Muscle layer of colon (tissue), 2 donors: ENCODE results near the gene CCDC92.

Experiments used
- H3K27ac ChIP-seq: one replicate; pipeline ENCODE4 v1.7.0; 2013; ENCODE audit warnings: low read depth, mild to moderate bottlenecking, low read length, moderate library complexity
- H3K27me3 ChIP-seq, 2 donors: one replicate each; pipeline ENCODE4 v1.7.0; 2013; ENCODE audit warnings: low read length in 2 of 2, mild to moderate bottlenecking in 2 of 2; ENCODE audit not compliant: insufficient read depth in 2 of 2, control insufficient read depth in 1 of 2
- H3K36me3 ChIP-seq: one replicate; pipeline ENCODE4 v1.7.0; 2013; ENCODE audit warnings: mild to moderate bottlenecking, low read length; ENCODE audit not compliant: insufficient read depth
- H3K4me1 ChIP-seq: one replicate; pipeline ENCODE4 v1.7.0; 2013; ENCODE audit warnings: mild to moderate bottlenecking, low read length; ENCODE audit not compliant: insufficient read depth
- H3K4me3 ChIP-seq, 2 donors: one replicate each; pipeline ENCODE4 v1.7.0; 2013; ENCODE audit warnings: low read length in 2 of 2, low read depth in 1 of 2, mild to moderate bottlenecking in 1 of 2, moderate library complexity in 1 of 2
- H3K9ac ChIP-seq: one replicate; pipeline ENCODE4 v1.7.0; 2013; ENCODE audit warnings: low read length
- H3K9me3 ChIP-seq: one replicate; pipeline ENCODE4 v1.7.0; 2013; ENCODE audit warnings: mild to moderate bottlenecking, low read length
- donor health status: abdominal sarcoma.
- donor health status: Adenocarcinoma of cecum.

CCDC92 gene

DNA sequence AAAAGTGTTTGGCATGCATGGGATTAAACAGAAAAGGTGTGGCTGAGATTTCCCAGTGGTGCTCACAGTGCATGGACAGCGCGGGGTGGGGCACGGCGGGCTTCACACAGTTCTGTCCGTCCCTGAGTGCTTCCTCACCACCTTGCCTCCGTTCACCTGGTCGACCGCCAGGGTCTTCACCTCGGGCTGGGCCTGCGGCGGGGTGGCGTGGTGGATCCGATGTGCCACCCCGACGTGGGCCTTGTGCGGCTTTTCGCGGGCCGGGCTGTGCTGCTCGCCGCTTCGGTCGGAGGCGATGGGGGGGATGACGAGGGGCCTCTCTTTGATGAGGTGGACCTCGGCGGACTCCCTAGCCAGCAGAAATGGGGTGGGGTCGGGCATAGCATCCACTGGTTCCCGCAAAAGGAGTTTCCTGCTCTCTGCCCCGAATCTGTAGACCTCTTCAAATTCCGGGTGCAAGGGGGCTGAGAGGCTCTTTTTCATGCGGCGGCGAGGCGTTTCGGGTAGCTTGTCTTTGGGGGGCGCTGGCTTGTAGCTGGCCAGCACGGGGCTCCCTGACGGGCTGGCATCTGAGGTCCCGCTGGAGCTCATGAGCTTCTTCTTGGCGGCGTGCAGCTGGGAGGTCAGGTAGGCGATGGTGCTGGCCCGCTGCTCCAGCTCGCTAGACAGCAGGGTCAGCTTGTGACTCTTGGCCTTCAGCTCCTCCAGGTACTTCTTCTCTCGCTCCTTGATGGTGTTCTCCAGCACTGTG is 35.5 kb downstream of the CCDC92 start:
- H3K9ac ChIP-seq, result no peak overlapping the region
- no peaks in the 10 kb centered on the region for H3K27me3 ChIP-seq
- no peaks in the 10 kb centered on the region for H3K4me1 ChIP-seq
- H3K9me3 ChIP-seq, result no peaks in the 10 kb centered on the region
- no peak overlapping the region for H3K27ac ChIP-seq
- H3K36me3 ChIP-seq, result peaks cover 26% of the 10 kb centered on the region
- H3K4me3 ChIP-seq, result no peak overlapping the region

DNA sequence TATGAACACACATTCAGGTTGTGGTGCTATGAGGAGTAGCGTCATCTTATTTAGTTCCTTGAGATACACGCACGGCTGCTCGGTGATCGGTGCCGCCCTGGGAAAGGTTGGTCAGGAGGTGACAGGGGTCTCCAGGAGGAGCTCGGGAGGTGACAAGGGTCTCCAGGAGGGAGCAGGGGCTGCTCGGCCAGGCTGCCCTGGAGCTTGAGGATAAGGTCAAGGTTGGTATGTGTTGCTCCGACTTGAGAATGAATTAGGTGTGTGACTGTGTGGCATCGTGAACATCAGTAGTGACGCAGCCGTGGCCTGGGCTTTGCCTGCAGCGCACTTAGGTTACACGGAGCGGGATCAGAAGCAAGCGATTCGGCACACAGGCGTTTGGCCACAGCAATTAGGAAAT is 36.2 kb downstream of the CCDC92 start:
- Histone ChIP-seq H3K9ac (no peak overlapping the region), H3K9me3 (no peaks in the 10 kb centered on the region), H3K4me3 (no peak overlapping the region), H3K27ac (no peak overlapping the region), H3K4me1 (no peaks in the 10 kb centered on the region), H3K27me3 (no peaks in the 10 kb centered on the region), H3K36me3 (peaks cover 20% of the 10 kb centered on the region)

DNA sequence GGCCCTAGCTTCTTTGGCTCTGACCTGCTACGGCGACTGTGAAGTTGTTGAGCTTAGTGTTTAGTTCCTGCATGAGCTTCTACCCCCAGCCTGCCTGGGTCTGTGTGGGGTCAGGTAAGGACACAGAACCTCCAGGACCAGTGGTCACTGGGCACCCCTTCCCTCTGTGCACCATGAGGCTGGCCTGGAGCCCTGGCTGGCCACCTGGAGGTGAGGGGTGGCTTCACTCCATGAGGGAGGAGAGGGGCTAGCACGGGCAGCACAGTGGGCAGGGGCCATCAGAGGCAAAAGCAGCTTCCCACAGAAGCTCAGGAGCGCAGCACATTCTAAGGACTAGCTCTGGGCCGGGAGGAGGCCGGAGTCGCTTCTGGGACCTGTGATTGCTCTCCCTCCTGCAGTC is 36.7 kb downstream of the CCDC92 start:
- no peaks in the 10 kb centered on the region for H3K9me3 ChIP-seq
- H3K27me3 ChIP-seq, result no peaks in the 10 kb centered on the region
- no peak overlapping the region for H3K9ac ChIP-seq
- H3K4me1 ChIP-seq, result no peaks in the 10 kb centered on the region
- H3K4me3 ChIP-seq, result no peak overlapping the region
- peaks cover 15% of the 10 kb centered on the region for H3K36me3 ChIP-seq
- no peak overlapping the region for H3K27ac ChIP-seq

- Histone ChIP-seq H3K4me1 (no peaks in the 10 kb centered on the region), H3K36me3 (peaks cover 9% of the 10 kb centered on the region), H3K27ac (no peak overlapping the region), H3K9ac (no peak overlapping the region), H3K27me3 (no peaks in the 10 kb centered on the region), H3K9me3 (no peaks in the 10 kb centered on the region), H3K4me3 (no peak overlapping the region)
Observed at GRCh38 chr12:123934829-123935228, 37.8 kb downstream of the CCDC92 start.

GRCh38 chr12:123934016-123934620 is 38.5 kb downstream of the CCDC92 start:
- Histone ChIP-seq H3K9ac (no peak overlapping the region), H3K36me3 (peaks cover 9% of the 10 kb centered on the region), H3K4me3 (no peak overlapping the region), H3K4me1 (no peaks in the 10 kb centered on the region), H3K9me3 (no peaks in the 10 kb centered on the region), H3K27ac (no peak overlapping the region), H3K27me3 (no peaks in the 10 kb centered on the region)

DNA sequence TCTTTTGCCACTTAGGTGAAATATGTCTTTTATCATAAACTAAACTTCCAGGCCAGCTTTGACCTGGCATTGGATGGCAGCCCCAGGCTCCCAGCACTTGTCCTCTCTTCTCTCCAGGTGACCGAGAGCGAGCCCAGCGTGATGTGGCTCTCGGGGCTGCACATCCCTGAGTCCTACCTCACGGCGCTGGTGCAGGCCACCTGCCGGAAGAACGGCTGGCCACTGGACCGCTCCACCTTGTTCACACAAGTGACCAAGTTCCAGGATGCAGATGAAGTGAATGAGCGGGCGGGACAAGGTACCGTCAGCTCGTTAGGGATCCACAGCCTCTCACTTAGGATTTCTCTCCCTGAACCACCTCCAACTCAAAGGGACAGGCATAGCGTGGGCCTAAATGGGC is 39.4 kb downstream of the CCDC92 start:
- Histone ChIP-seq H3K27me3 (no peaks in the 10 kb centered on the region), H3K9me3 (no peaks in the 10 kb centered on the region), H3K4me1 (no peaks in the 10 kb centered on the region), H3K9ac (no peak overlapping the region), H3K36me3 (peaks cover 9% of the 10 kb centered on the region), H3K4me3 (no peak overlapping the region), H3K27ac (no peak overlapping the region)

DNA sequence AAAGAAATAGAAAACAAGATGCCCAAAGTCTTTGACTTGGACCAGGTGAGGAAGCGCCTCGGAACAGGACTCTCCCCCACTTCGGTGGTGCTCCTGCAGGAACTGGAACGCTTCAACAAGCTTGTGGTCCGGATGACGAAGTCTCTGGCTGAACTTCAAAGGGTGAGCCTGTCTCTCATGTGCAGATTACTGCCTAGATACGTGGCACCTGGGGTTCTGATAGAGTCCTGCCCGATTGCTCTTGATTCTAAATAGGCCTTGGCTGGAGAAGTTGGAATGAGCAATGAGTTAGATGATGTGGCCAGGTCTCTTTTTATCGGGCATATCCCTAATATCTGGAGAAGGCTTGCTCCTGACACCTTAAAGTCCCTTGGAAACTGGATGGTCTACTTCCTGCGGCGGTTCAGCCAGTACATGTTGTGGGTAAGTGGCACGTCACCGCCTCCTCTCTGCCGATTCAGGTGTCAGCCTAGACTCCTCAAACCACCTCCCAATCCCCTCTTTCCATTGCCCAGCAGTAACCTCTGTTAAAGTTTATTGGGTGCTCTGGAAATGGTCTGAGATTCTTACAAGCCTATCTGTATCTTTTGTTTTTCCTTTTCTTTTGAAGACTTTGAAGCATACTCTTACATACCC is 40.8 kb downstream of the CCDC92 start:
- Histone ChIP-seq H3K4me1 (no peaks in the 10 kb centered on the region), H3K9me3 (no peaks in the 10 kb centered on the region), H3K27me3 (no peaks in the 10 kb centered on the region), H3K9ac (no peak overlapping the region), H3K4me3 (no peak overlapping the region), H3K27ac (no peak overlapping the region), H3K36me3 (peaks cover 9% of the 10 kb centered on the region)

DNA sequence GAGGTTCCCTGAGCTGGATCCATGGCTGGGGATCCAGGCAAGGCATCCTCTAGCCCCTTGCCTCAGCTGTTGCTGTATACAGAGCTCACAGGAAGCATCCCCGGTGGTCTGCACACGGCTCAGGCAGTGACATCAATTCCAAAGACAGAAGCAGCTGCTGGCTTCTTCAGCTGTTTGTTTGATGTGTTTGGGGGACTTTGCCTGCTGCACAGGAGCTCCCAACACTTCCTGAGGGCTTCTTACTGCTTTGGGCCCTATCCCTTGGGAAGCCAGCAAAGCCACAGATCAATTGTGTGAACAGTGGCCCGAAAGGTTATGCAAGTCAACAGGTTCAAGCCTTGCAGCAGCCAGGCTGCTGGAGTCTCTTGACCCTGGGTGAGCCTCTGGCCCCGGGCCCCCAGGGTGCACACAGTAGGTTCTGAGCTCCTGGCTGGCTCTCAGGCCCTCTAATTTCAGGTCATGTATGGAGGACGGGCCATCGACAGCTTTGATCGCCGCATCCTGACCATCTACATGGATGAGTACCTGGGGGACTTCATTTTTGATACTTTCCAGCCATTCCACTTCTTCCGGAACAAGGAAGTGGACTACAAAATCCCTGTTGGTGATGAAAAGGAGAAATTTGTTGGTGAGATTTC is 42.6 kb downstream of the CCDC92 start:
- no peaks in the 10 kb centered on the region for H3K27me3 ChIP-seq
- H3K9ac ChIP-seq, result no peak overlapping the region
- H3K4me1 ChIP-seq, result no peaks in the 10 kb centered on the region
- H3K36me3 ChIP-seq, result no peaks in the 10 kb centered on the region
- no peak overlapping the region for H3K4me3 ChIP-seq
- H3K27ac ChIP-seq, result no peak overlapping the region
- no peaks in the 10 kb centered on the region for H3K9me3 ChIP-seq

DNA sequence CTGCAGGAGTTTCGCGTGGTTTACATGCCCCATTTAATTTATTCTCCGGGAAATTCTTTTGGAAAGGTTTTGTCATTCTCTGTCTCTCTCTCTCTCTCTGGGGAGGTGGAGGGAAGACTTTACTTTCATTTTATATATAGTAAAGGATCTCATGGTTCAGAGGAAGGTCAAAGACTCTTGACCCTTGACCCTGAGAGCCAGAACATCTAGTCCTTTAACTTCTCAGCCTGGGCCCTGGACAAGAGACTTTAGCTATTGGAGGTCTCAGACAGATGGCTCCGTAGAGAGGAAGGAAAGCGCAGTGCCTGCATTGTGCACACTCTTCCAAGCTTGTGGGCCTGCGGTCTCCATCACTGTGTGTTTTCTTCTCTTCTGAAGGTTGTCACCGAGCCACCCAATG is 43.7 kb downstream of the CCDC92 start:
- Histone ChIP-seq H3K27me3 (no peaks in the 10 kb centered on the region), H3K9me3 (no peaks in the 10 kb centered on the region), H3K4me1 (no peaks in the 10 kb centered on the region), H3K36me3 (no peaks in the 10 kb centered on the region), H3K9ac (no peak overlapping the region), H3K4me3 (no peak overlapping the region), H3K27ac (no peak overlapping the region)

GRCh38 chr12:123928274-123928865 is 44.3 kb downstream of the CCDC92 start:
- no peak overlapping the region for H3K27ac ChIP-seq

GRCh38 chr12:123924539-123924938 is 48.1 kb downstream of the CCDC92 start:
- no peak overlapping the region for H3K4me3 ChIP-seq
- H3K9me3 ChIP-seq, result no peaks in the 10 kb centered on the region
- no peak overlapping the region for H3K27ac ChIP-seq
- no peak overlapping the region for H3K9ac ChIP-seq
- H3K4me1 ChIP-seq, result no peaks in the 10 kb centered on the region
- no peaks in the 10 kb centered on the region for H3K36me3 ChIP-seq
- no peaks in the 10 kb centered on the region for H3K27me3 ChIP-seq

More at GRCh38 chr12:123928274-123928865, 44.3 kb downstream of the CCDC92 start:
- Histone ChIP-seq H3K9ac (no peak overlapping the region), H3K27me3 (no peaks in the 10 kb centered on the region), H3K4me3 (no peak overlapping the region), H3K36me3 (no peaks in the 10 kb centered on the region), H3K9me3 (no peaks in the 10 kb centered on the region), H3K4me1 (no peaks in the 10 kb centered on the region)
